ENCODE results near the gene HIRA.
"Not testable (repeated sequence)": the region's sequence is repeated elsewhere in the genome, so short reads cannot be mapped to it uniquely, and the experiment has no call there.

Gene HIRA

GRCh38 chr22:19443544-19444211 is 12.1 kb upstream of the HIRA start:
- no peak for DNase-seq (ENCODE audit: low read depth in 1 of 2, low spot score in 1 of 2)

DNA sequence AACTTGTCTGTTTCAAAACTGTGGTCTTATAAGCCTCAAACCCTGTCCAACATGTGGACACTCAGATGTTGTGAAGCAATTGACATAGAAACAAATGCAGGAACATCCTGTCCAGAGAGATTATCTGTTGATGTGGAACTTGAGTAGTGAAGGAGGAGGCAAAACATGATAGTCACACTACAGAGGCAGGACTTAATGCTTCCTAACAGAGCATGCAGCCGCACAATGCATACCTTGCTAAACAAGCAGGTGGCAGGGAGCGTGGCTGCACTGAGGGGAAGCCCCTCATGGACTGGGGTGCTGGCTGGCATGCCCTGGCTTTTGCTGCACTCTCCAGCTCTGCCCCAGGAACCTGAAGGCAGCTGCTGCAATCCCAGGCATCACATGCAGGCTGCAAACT is 10.6 kb upstream of the HIRA start:
- DNase-seq (ENCODE audit: low read depth in 1 of 2, low spot score in 1 of 2): no peak

- no peak for DNase-seq (ENCODE audit: low read depth in 1 of 2, low spot score in 1 of 2)
Measured at GRCh38 chr22:19440411-19441195, 9.1 kb upstream of the HIRA start.

GRCh38 chr22:19438298-19438697 is 6.8 kb upstream of the HIRA start:
- no peak for DNase-seq (ENCODE audit: low read depth in 1 of 2, low spot score in 1 of 2)

GRCh38 chr22:19436444-19437161 is 5.1 kb upstream of the HIRA start:
- DNase-seq (ENCODE audit: low read depth in 1 of 2, low spot score in 1 of 2): not testable (repeated sequence)

GRCh38 chr22:19434829-19435580 is 3.5 kb upstream of the HIRA start:
- DNase-seq (ENCODE audit: low read depth in 1 of 2, low spot score in 1 of 2): no peak

- DNase-seq (ENCODE audit: low read depth in 1 of 2, low spot score in 1 of 2): no peak
Measured at GRCh38 chr22:19434401-19434800, 2.9 kb upstream of the HIRA start.

- peak; percentile 70 to 89 for DNase-seq (ENCODE audit: low read depth in 1 of 2, low spot score in 1 of 2)
Measured at GRCh38 chr22:19432133-19432851, 759 bp upstream of the HIRA start, which contains the start of gene MRPL40. Gene MRPL40, plus strand, starts transcription at chr22:19432545. Its CDS starts 10 bp downstream, at chr22:19432555.

DNA sequence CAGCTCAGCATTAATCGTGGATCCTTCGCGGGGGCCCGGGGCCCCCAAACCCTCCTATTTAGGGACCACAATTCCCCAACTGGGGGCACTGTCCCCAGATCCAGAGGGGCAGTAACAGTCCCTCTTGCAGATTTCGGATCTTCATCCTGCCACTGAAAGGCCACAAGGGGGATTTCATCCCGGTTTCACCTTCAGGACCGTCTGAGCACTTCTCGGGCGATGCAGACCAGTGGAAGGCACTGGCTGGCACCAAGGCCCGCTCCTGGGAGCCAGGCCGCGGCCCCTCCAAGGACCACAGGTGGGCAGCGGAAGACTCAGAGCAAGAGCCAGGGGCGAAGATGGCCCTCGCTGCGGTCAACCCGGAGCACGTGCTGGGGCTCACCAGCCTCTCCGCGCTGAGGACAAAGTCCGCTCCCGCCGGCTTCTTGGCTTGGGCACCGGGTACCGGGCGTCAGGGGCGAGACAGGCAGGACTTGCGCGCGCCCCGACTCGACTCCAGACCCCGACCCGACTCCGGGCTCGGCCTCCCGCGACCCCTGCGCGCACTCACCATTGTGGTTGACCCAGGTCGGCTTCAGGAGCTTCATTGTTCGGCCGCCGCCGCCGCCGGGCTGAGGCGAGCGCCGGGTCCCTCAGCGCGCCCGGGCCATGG is 517 bp downstream of the HIRA start:
- no peak for DNase-seq (ENCODE audit: low read depth in 1 of 2, low spot score in 1 of 2)

DNA sequence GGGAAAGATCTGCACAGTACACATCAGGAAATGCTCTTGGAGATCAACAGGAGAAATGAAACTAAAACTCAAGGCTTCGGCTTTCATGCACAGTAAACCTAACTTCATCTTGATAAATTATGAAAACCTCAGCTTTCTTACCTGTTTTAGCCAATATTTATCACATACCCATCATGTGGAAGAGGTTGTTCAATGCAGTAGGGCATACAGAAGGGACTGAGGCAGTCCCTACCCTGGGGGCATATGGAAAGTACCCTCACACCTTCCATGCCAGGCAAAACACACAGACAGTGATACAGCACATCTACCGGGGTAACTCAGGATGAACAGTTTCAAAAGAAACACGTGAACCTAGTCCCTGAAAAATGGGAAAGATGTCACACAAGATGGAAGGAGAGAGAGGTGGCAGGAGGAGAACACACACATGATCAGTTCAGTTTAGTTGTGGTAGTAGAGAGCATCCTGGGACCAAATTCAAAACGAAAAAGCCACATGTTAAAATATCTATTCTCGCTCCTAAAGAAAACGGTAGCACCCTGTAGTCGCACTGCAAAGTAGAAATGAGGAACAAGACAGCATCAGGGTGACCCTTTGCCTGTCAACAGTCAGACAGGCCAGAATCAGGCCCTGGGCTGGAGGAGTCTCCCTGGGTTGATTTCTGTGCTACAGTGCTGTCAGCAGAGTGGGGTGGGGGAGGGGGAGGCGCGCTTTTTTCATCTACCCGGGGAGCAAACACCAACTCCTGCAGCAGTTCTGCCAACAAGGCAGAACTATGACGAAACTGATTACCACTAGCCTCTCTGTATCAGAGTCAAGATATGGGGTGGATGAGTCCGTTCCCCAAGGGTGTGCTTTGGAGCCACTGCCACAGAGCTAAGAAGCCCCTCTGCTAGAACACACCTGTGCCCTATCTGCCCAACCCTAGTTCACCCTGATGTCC is 1.3 kb downstream of the HIRA start:
- DNase-seq (ENCODE audit: low read depth in 1 of 2, low spot score in 1 of 2): peak in 1 of 2 donors; percentile 20

DNA sequence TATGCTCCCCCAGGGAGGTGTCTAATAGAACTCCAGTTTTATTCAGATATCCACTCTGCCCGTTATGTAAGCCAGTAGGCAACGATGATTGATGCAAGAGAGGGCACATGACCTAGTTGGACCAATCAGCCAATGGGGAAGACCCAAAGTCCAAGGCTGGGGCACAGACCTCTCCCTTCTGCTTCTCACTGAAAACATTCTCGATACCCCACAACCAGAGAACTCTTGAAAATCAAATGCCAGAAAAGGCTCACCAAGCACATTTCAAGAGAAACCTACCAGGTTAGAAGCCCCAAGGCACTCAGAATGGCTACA is 7.4 kb downstream of the HIRA start:
- no peak for DNase-seq (ENCODE audit: low read depth in 1 of 2, low spot score in 1 of 2)

- DNase-seq (ENCODE audit: low read depth in 1 of 2, low spot score in 1 of 2): no peak
Measured at GRCh38 chr22:19422440-19423301, 8.9 kb downstream of the HIRA start.

GRCh38 chr22:19420321-19420720 is 11.2 kb downstream of the HIRA start:
- DNase-seq (ENCODE audit: low read depth in 1 of 2, low spot score in 1 of 2): no peak

DNA sequence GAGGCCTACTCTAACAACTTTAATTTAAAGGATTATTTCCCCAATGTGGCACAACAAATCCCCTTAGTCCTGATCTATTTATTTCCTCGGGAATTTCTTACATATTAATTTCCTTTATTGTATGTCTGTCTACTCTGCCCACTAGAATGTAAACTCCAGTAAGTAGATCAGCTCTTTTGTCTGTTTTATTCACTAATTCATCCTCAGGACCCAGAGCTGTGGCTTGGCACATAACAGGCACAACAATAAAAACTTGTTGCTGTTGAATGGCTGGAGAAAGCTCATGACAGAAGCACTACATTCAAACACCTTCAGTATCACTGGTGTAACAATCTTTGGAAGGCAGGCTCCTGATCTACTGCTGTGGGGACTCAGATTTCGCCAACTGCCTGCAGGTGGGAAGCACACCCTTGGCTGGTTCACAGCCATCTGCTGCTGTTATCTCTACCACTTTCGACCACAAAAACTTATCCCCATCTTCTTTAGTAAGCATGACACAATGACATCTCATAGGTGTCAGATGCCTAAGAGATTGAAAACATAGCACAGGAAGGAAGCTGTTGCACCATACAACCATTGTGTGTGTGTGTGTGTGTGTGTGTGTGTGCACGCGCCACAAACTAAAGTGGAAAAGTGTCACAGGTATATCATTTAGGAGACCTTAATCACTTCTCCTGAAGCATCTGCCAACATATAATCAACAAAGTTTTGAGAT is 11.9 kb downstream of the HIRA start:
- peak in 1 of 2 donors; percentile 8 for DNase-seq (ENCODE audit: low read depth in 1 of 2, low spot score in 1 of 2)

- no peak for DNase-seq (ENCODE audit: low read depth in 1 of 2, low spot score in 1 of 2)
Measured at GRCh38 chr22:19419086-19419463, 12.5 kb downstream of the HIRA start.

GRCh38 chr22:19412923-19413322 is 18.6 kb downstream of the HIRA start:
- no peak for DNase-seq (ENCODE audit: low read depth in 1 of 2, low spot score in 1 of 2)

GRCh38 chr22:19412478-19412877 is 19.1 kb downstream of the HIRA start:
- no peak for DNase-seq (ENCODE audit: low read depth in 1 of 2, low spot score in 1 of 2)

DNA sequence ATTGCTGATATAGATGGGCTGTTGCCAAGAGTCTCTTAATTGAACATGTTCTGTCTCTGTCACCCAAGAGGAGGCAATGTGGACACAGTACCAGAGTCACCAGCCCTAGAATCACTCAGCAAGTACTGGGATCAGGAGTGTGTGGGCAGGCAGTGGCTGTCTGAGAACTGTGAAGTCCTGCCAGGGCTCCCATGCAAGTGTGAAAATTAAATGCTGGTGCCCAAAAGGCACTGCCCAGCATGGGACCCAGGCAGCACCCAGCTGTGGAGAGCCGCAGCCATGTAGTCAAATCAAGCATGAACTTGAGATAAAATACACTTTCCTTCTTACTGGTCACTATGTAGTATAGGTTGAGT is 19.9 kb downstream of the HIRA start:
- no peak for DNase-seq (ENCODE audit: low read depth in 1 of 2, low spot score in 1 of 2)
